Fibroblast of villous mesenchyme (primary cell): Measurements from ENCODE around the gene ALDH1A2. TPM values are rescaled to one million over a fixed set of nuclear protein-coding genes. Genes with fewer than 3 reads are reported as not detected.

ENCODE experiments used
- DNase-seq: peaks from one replicate; pipeline ENCODE4 v3.0.0-alpha.2; 2010; ENCODE audit warnings: low read depth
- H3K4me3 ChIP-seq: 2 replicates; pipeline ENCODE4 v1.5.1; 2011; ENCODE audit warnings: low read depth, mild to moderate bottlenecking, low read length
- CTCF ChIP-seq: IDR thresholded peaks from 2 replicates; pipeline ENCODE4 v1.5.1; 2012; ENCODE audit warnings: low read depth, mild to moderate bottlenecking, low read length; ENCODE audit not compliant: insufficient read depth
- total RNA-seq: library from RNA; depleted of rRNA; stranded (reverse); fragments of >200 nt; gene quantifications from 2 replicates; pipeline ENCODE4 v1.2.3, GENCODE V29; 2012

Gene ALDH1A2
- total RNA-seq, 1 donor: 8.2 TPM

DNA sequence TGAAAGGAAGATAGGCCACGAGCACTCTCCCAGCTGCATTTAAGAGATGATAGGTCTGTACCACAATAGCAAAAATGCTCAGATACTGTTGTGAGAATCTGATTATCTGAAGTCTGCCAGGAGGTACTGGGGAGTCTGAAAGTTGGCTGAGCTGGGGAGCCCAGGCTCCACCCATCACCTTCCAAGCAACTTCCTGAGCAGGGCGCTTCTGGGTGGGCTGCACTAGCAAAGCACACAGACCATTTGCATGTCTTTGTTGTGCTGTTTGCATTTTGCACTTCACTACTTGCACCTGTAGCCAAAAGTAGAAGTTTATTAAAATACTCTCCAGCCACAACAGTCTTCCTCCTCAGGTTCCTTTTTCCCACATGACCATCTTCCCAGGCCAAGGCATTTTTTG is 133.2 kb downstream of the ALDH1A2 start:
- TF ChIP-seq CTCF: no peak
- no peak for DNase-seq
- no peak overlapping the region for H3K4me3 ChIP-seq

DNA sequence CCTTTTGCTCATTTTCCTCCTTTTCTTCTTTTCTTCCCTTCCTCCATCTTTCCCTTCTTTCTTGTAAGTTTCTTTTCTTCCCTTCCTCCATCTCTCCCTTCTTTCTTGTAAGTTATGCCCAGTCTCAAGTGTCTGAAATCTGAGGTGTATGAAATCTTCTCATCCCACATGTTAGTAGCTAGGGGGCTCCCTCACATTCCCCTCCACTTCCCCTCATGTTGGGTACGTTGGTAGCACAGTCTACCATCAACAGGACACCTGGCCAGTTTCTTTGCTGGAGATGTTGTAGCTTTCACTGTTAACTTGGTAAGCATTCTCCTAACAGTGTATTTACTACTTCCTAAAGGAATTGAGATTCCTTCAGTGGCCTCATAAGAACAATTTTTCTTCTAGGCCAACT is 133.9 kb downstream of the ALDH1A2 start:
- no peak overlapping the region for H3K4me3 ChIP-seq
- no peak for TF ChIP-seq CTCF
- no peak for DNase-seq

DNA sequence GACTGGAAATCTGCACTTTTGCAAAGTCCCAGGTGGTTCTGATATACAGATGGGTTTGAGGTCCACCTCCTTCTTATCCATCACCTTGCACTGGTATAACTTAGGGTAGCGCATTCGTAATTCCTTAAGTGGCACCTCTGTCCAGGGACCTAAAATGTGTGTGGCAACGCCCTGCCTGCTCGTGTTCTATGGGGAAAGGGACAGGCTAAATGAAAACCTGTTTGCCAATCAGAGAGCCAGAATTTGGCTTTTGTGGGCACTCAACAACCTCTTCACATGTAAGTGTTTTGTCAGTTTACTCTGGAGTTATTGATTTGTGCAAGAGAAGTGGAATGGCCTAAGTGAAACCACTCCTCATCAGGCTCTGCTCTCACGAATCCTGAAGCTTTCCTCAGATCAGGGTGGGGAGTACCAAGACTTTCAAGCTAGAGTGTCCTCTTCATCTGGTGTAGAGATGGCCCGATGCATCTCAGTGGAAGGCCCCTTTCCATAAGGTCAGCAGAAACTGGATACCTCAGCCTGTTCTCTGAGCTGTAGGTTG is 138.3 kb downstream of the ALDH1A2 start:
- DNase-seq: no peak
- TF ChIP-seq CTCF: no peak

DNA sequence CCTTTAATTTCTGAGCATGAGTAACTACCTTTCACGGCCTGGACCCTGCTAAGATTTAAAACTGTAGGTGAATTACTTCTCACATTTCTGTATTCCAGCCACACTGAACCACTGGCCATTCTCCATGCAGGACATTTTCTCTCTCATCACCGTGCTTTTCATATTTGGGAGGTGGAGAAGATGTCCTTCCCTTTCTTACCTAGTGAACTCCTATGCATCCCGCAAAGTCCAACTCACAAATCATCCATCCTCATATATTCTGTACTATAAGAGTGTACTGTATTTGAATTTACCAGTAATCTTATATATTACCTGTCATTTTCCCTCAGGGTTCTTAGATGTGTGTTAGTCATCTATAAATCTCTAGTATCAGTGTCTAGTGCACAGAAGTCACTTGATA is 139.9 kb downstream of the ALDH1A2 start:
- no peak for DNase-seq
- no peak overlapping the region for H3K4me3 ChIP-seq
- TF ChIP-seq CTCF: no peak

More for the DNA sequence above, 138.3 kb downstream of the ALDH1A2 start:
- no peak overlapping the region for H3K4me3 ChIP-seq

GRCh38 chr15:57924598-57924997 is 140.9 kb downstream of the ALDH1A2 start:
- no peak for TF ChIP-seq CTCF
- H3K4me3 ChIP-seq: no peak overlapping the region
- no peak for DNase-seq

- no peak for TF ChIP-seq CTCF
- no peak overlapping the region for H3K4me3 ChIP-seq
- DNase-seq: no peak
Measured at GRCh38 chr15:57923750-57924149, 141.8 kb downstream of the ALDH1A2 start.

- no peak for TF ChIP-seq CTCF
- DNase-seq: peak; percentile 66
- no peak overlapping the region for H3K4me3 ChIP-seq
Measured at GRCh38 chr15:57923306-57923705, 142.2 kb downstream of the ALDH1A2 start.
